ENCODE results near the gene ACTRT2. TPM values are rescaled to one million over a fixed set of nuclear protein-coding genes. Genes with fewer than 3 reads are reported as not detected.

Gene ACTRT2
- total RNA-seq, 4 donors from 2014 or later: not detected

GRCh38 chr1:2983706-2984398 lies 37.4 kb upstream of the ACTRT2 start:
- Histone ChIP-seq H3K27me3 (peaks cover 0 to 8% (median 4%) of the 10 kb centered on the region in 3 donors), H3K4me1 (no peaks in the 10 kb centered on the region), H3K36me3 (no peaks in the 10 kb centered on the region), H3K9me3 (no peaks in the 10 kb centered on the region), H3K4me3 (no peak overlapping the region), H3K27ac (no peak overlapping the region)
- intact Hi-C loops (cut with DNase I; ENCODE audit: low total_unique reads): no loop called here
- DNase-seq (no peak), ATAC-seq (no peak)
- no peak for TF ChIP-seq POLR2A (IDR thresholded peaks at IDR 0.05)
- no peak for TF ChIP-seq CTCF (IDR thresholded peaks at IDR 0.05 in 4 of 5, conservative IDR thresholded peaks at IDR 0.05 in 1 of 5)
- in situ Hi-C loops (cut with MboI; ENCODE audit: low sequenced_read_pairs in 4 of 4): no loop called here

GRCh38 chr1:2984399-2985061 lies 36.7 kb upstream of the ACTRT2 start:
- no peak overlapping the region for H3K4me3 ChIP-seq
- peaks cover 0 to 11% (median 4%) of the 10 kb centered on the region in 3 donors for H3K27me3 ChIP-seq
- in situ Hi-C loops (cut with MboI; ENCODE audit: low sequenced_read_pairs in 4 of 4): no loop called here
- no peak for TF ChIP-seq CTCF (IDR thresholded peaks at IDR 0.05 in 4 of 5, conservative IDR thresholded peaks at IDR 0.05 in 1 of 5)
- no peak for TF ChIP-seq POLR2A (IDR thresholded peaks at IDR 0.05)
- no peak for ATAC-seq
- H3K27ac ChIP-seq: no peak overlapping the region
- no peaks in the 10 kb centered on the region for H3K9me3 ChIP-seq
- DNase-seq: no peak
- intact Hi-C loops (cut with DNase I; ENCODE audit: low total_unique reads): no loop called here
- H3K4me1 ChIP-seq: no peaks in the 10 kb centered on the region
- H3K36me3 ChIP-seq: no peaks in the 10 kb centered on the region

- DNase-seq: no peak
- H3K36me3 ChIP-seq: no peaks in the 10 kb centered on the region
- H3K4me3 ChIP-seq: no peak overlapping the region
- in situ Hi-C loops (cut with MboI; ENCODE audit: low sequenced_read_pairs in 4 of 4): no loop called here
- no peak overlapping the region for H3K27ac ChIP-seq
- intact Hi-C loops (cut with DNase I; ENCODE audit: low total_unique reads): no loop called here
- H3K27me3 ChIP-seq: peaks cover 0 to 11% (median 4%) of the 10 kb centered on the region in 3 donors
- no peaks in the 10 kb centered on the region for H3K4me1 ChIP-seq
- ATAC-seq: no peak
- TF ChIP-seq CTCF (IDR thresholded peaks at IDR 0.05 in 4 of 5, conservative IDR thresholded peaks at IDR 0.05 in 1 of 5) (no peak), POLR2A (IDR thresholded peaks at IDR 0.05) (no peak)
- H3K9me3 ChIP-seq: no peaks in the 10 kb centered on the region
Measured at GRCh38 chr1:2985067-2985561, 36.2 kb upstream of the ACTRT2 start.

GRCh38 chr1:2985694-2986548 lies 35.3 kb upstream of the ACTRT2 start:
- intact Hi-C loops (cut with DNase I; ENCODE audit: low total_unique reads): no loop called here
- no peak overlapping the region for H3K27ac ChIP-seq
- in situ Hi-C loops (cut with MboI; ENCODE audit: low sequenced_read_pairs in 4 of 4): no loop called here
- TF ChIP-seq CTCF (IDR thresholded peaks at IDR 0.05 in 4 of 5, conservative IDR thresholded peaks at IDR 0.05 in 1 of 5) (no peak), POLR2A (IDR thresholded peaks at IDR 0.05) (no peak)
- no peak overlapping the region for H3K4me3 ChIP-seq
- no peaks in the 10 kb centered on the region for H3K36me3 ChIP-seq
- H3K27me3 ChIP-seq: peaks cover 0 to 13% (median 4%) of the 10 kb centered on the region in 3 donors
- no peaks in the 10 kb centered on the region for H3K9me3 ChIP-seq
- no peaks in the 10 kb centered on the region for H3K4me1 ChIP-seq
- DNase-seq (no peak), ATAC-seq (no peak)

Data from gastrocnemius medialis (tissue), 4 donors.